Inflammatory macrophage (primary cell): ENCODE data around the gene AJUBA.
"Not testable (repeated sequence)": the region's sequence is repeated elsewhere in the genome, so short reads cannot be mapped to it uniquely, and the experiment has no call there.

Source experiments
- DNase-seq, 2 donors: peaks; one replicate each; pipeline ENCODE4 v3.0.0-alpha.2; 2020 to 2022
- total RNA-seq, 18 experiments: gene quantifications; one replicate each; lab custom pipeline; 2026; ENCODE audit warnings: mixed read lengths in 6 of 18, inconsistent platforms in 2 of 18; lab: John Stamatoyannopoulos, UW

AJUBA gene
- total RNA-seq, result 0 to 0.25 (median 0.04) reads per million in 18 experiments

DNA sequence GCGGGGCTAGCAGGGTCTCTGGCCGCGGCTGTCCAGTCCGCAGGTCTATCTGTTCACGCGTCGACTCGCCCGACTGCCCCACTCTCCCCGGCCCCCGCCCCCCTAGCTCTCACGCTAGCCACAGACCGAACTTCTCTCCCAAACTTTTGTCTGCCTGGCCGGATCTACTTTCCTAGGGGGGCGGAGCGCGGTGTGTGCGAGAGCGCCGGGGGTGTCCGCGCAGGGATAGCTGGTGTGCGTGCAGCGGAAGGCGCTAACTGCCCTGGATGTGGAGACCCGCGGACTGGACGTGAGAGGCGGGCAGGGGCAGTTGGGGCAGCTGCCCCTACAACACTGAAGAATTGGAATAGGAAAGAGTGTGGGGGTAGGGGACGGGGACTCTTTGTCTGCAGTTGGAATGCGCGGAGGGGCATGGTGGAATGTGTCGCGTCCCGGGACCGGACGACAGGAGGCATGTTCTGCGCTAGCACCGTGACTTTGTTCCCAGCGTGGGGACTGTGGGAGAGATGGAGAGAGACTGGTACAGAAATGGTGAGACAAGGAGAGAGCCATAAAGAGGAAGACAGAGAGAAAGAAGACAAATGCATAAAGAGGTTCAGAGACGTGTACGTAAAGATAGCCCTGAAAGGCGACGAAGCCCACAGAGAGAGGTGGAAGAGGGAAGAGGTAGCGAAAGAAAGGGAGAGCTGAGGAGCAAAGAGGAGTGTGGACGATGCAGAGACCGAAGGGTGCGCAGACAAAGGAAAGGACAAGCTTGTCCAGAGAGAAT, at the start of gene AJUBA:
Gene AJUBA, minus strand, starts transcription at position 75 of the 769 bp plus-strand sequence. CDS start 285 bp downstream, outside the sequence.
- peak; percentile 69 to 71 for DNase-seq

DNA sequence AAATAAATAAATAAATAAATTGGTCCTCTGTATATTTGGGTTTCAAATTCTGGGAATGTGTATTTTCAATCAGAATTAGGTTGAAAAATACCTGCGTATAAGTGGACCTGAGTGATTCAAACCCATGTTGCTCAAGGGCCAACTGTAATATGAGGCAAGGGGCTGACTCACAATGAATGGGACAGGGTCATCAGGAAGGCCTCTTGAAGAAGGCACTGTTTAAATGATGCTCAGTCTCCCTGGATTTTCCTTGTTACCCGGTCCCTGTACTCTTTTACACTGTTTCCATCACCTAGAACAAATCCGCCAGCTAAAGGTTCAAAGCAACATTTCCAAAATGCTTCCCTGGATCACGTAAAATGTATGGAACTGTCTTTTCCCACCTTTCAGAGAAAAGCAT, 48.6 kb upstream of the AJUBA start:
- no peak for DNase-seq

- peak in 1 of 2 donors; percentile 14 for DNase-seq
These were observed 46.4 kb upstream of the AJUBA start for GRCh38 chr14:23028799-23029198.

DNA sequence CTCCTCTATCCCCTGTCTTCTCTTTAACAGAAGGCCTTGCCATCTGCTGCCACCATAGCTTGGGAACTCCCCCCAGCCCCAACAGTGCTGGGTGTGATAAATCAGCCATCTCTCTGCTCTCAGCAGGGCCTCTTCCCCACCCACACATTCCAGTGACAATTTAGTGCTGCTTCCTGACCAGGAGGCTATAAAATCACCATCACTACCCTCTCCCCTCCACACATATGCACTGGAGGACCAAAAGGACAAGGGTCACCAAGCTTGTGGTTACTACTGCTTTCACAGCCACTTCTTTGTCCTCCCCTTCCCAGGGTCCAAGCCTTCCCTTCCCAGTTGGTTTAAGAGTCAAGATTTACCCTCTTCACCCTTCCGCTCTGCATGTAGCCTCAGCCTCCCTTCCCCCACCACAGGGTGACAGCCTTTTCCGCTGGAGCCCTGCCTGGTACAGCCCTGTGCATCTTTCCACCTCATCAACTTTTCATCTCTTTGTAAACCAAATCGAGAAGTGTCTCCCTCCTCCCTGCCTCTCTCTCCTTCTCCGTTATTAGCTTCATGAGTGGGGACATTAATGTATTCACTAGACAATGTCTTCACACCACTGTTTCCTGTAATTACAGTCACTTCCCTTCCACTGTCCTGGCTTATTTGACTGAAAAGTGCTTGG, 42.9 kb upstream of the AJUBA start:
- no peak for DNase-seq

- DNase-seq, result no peak
These were observed 42.3 kb upstream of the AJUBA start for GRCh38 chr14:23024612-23025075.

DNA sequence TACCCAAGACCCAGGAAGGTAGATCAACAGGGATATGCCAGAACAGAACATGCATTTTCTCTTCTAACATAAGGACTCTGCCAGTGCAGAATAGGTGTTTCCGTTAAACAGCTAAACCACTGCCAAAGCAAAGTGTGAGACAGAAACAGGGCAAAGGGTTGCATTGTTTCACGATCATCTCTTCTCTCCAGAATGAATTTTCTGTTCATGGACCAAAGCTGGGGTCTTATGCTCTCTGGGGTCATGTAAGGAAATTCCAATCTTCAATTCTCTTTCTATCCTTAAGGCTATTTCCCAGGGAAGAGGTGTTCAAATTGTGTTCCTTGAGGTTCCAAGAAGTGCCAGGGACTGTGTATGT, 41.4 kb upstream of the AJUBA start:
- no peak for DNase-seq

- no peak for DNase-seq
These were observed 40.9 kb upstream of the AJUBA start for GRCh38 chr14:23023022-23023794.

DNA sequence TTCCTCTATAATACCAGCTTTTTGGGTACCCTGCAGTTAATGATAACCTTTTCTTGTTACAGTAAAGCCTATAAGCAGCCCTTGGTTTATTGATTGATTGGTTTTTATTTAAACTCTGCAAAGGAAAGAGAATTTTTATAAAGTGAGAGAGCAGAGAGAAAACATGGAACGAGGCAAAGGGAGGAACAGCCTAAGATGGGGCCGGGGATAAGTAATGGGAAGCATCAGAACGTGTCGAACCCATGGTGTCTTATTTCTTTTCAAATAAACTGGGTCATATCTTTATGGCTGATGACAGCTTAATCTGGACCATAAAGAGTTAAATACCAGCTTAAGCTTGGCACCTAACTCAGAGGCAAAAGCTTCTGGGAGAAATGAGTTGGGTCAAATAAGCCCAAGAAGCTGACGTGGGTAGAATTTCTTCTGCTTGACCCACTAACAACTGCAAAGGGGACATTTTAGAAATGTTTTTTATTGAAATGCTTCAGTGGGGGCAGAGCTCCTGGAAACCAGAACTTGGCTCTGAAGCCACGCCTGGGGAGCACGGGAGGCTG, 39.6 kb upstream of the AJUBA start:
- DNase-seq, result no peak

DNA sequence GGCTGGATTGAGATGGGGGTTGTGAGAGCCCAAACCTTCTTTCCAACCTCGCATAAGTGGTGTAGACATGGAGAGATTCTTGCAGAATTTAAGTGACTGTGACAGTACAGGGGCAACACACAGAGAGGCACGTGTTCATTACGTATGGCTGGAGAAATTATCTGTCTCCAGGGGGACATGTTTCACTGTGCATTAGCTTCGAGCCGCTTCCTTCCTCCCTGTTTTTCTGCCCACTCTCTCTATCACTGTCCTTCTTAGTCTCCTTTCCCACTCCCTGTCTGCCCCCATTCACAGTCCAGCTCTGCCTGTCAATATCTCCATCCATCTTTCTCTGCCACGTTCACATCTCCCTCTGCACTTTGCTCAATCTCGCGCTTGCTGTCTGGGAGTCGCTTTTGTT, 39.1 kb upstream of the AJUBA start:
- no peak for DNase-seq

DNA sequence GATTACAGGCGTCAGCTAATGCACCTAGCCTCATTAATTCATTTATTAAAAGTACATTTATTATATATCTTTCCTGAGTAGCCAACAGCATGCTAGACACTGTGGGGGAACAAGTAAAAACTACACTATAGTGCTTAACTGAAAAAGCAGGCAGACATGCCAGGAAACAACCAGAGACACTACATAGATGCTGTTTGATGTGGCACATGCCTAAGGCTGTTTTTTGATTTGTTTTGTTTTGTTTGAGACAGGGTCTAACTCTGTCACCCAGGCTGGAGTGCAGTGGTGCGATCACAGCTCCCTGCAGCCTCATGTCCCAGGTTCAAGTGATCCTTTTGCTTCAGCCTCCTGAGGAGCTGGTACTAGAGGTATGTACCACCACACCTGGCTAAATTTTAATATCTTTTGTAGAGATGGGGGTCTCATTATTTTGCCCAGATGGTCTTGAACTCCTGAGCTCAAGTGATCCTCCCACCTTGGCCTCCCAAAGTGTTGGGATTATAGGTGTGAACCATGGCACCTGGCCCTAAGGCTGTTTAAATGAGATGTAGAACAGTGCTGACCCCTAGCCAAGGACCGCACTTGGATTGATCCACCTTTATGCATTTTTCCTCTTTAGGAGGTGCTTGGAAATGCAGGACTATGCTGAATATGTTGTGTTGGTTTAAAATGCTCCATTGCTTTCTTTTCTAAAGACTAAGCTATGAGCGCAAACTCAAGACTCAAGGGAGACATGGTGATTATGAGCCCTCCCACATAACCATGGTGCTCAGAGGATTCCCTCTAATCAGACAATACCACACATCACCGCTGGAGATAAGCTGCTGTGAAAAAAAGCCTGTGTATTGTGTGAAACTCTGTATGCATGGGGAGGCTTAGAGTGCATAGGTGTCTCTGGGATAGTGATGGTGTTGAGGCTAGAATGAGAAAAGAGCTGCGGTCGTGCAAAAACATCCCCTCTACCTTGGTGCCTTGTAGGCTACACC, 38.1 kb upstream of the AJUBA start:
- DNase-seq, result no peak

- DNase-seq, result no peak
These were observed 35.8 kb upstream of the AJUBA start for GRCh38 chr14:23018107-23018506.

- DNase-seq, result no peak
These were observed 34.7 kb upstream of the AJUBA start for GRCh38 chr14:23017091-23017490.

GRCh38 chr14:23015618-23016017, 33.3 kb upstream of the AJUBA start:
- DNase-seq, result peak; percentile 16 to 27

DNA sequence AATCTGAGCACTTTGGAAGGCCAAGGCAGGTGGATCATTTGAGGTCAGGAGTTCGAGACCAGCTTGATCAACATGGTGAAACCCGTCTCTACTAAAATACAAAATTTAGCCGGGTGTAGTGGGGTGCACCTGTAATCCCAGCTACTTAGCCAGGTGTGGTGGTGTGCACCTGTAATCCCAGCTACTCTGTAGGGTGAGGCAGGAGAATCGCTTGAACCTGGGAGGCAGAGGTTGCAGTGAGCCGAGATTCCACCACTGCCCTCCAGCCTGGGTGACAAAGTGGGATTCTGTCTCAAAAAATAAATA, 31.4 kb upstream of the AJUBA start:
- DNase-seq, result not testable (repeated sequence)

- no peak for DNase-seq
These were observed 30.9 kb upstream of the AJUBA start for GRCh38 chr14:23013054-23013748.

DNA sequence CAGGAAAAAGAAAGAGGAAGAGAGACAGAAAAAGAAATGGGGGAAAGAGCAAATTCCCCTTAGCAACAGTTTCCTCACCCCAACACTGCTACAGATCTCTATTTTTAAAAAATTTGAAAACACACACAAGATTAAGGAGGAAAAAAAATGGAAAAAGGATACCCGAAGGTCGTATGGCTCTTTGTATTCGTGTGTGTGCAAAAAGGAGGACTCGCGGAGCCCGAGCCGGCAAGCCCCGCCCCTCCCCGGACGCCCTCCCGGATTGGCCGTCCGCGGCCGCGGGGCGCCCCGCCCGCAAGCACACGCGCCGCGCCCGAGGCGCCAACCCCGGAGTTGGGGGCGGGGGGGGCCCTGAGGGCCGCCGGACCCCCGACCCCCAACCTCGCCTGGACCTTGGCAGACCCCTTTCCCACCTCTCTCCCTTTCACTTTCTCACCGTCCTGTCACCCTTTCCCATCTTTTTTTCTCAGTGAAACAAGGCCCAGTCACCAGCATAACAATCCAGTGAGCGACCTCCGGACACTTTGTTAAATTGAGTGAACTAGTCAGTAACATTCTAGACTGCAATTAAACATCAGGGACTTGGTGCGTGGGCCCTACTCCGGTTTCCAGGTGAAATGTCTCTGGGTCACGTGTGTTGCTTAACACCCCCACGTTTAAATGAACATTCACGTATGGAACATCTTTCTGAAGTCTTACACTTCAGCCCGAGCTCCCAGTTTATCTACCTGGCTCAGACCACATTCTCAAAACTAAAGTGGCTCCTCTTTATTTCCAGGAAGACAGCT, 27.8 kb upstream of the AJUBA start, which contains the start of gene C14orf93:
Gene C14orf93, minus strand, starts transcription at position 205 of the 788 bp plus-strand sequence. CDS start 11,120 bp downstream, outside the sequence.
- peak; percentile 72 to 76 for DNase-seq

DNA sequence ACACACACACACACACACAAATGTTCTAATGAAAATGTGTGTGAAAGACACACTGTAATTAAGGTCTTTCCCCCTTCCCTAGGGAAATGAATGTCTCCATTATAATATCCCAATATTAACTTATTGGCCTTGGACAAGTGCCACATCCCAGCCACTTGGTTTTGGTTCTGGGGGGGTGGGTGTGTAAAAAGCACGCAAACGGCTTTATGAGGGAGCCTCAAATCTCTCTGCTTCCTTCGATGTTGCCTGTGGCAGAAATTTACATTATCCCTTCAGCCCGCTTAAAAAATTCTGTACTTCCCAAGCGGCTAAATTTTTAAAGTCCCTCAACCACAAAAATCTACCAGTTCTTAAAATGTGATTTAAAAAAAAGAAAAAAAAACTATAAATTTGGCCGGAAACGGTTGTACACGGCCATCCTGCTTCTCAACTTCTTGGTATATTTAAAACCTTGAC, 27.2 kb upstream of the AJUBA start:
- peak in 1 of 2 donors; percentile 11 for DNase-seq

DNA sequence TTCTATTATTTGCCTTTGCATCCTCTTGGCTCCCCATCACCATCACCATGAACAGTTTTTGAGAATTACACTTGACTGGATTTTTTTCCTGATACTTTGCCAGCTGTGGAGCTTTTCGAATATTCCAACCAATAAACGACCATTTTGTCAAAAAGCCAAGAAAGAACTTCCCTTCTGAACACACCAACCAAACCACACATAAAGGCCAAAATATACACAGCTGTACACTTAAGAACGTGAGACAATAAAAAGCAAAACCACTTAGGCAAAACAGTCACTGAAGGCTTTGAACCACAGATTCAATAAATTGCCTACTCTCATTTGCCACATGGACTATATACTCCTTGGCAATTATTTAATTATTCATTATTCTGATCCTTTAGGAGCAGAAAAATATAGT, 26.5 kb upstream of the AJUBA start:
- DNase-seq, result peak in 1 of 2 donors; percentile 21

DNA sequence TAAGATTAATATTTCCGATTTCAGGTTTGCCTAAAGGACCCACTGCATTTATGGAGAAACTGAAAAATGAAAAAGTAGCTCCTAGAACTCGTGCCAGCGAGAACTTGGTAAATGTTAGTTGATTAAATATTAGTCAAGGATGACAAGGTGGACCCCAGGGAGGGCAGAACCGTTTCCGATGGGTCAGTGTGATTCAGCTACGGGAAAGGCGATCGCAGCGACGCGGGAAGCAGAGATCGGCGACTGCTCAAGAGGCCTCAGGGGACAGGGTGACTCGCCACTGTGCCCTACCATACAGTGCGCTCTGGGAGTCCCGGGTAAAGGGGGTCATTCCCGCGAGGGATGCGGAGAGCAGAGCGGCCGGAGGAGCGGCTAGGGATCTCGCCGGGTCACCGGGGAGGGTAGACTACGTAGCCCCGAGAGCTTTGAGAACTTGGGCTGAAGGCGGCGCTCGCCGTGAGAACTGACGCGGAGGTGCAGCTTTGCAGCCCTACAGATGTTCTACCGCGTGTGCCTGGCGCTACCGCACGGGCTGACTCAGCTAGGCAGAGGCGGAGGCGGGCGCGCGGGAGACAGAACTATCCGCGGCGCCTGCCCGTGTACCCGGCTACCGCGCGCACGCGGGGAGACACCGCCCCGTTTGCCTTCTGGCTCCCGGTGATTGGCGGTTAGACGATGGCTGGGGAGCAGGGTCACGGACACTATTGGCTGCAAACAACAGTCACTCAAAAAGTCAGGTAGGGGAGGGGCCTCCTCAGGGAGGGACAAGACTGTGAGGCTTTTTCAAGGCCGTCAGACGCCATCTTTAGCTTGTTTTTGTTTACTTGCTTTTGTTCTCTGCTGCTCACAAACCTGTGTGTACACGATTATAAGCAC, 24.4 kb upstream of the AJUBA start:
- DNase-seq, result peak; percentile 98
